Epithelial cell of prostate (primary cell): Measurements from ENCODE around the gene UGT3A2.
A peak's percentile ranks its signal among the peaks of the same experiment; 100 is the strongest.

Experiments
- DNase-seq: peaks from one replicate; pipeline ENCODE4 v3.0.0-alpha.2; 2011; ENCODE audit warnings: low read depth, low spot score
- H3K27ac ChIP-seq: fragments of 450-650 bp; 2 replicates; pipeline ENCODE4 v1.5.1; 2017; ENCODE audit warnings: mild to moderate bottlenecking

The UGT3A2 gene, protein sequence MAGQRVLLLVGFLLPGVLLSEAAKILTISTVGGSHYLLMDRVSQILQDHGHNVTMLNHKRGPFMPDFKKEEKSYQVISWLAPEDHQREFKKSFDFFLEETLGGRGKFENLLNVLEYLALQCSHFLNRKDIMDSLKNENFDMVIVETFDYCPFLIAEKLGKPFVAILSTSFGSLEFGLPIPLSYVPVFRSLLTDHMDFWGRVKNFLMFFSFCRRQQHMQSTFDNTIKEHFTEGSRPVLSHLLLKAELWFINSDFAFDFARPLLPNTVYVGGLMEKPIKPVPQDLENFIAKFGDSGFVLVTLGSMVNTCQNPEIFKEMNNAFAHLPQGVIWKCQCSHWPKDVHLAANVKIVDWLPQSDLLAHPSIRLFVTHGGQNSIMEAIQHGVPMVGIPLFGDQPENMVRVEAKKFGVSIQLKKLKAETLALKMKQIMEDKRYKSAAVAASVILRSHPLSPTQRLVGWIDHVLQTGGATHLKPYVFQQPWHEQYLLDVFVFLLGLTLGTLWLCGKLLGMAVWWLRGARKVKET

DNA sequence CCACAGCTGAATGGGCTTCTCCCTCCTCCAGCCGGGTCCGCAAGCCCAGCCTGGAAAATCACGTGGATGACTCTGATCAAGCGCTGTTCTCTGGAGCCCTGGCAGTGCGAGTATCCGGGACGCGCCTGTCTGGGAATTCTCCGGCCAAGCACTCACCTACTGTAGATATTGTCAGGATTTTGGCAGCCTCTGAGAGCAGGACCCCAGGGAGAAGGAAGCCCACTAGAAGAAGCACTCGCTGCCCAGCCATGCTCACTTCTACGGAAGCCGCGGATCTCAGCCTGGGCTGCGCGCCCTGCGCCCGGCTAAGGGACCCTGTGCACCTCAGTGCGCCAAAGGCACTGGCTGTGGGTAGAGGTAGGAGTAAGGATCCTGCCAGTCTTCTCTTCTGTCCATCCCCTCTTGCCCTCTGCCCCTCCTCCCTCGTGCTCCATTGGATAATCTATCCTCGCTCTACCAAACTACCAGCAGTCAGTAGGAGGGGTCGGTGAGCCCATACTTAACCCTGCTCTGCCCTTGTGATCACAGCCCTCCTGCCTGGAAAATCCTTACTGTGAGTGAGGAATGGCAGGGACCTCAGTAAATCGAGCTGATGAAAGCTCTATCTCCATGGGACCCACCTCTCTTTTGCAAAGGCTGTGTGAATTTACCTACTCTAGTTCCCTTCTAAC, at the start of gene UGT3A2:
Gene UGT3A2, minus strand, starts transcription at position 343 of the 671 bp plus-strand sequence. Its CDS starts 93 bp downstream, at position 250.
- H3K27ac ChIP-seq = no peak within 1 kb of the TSS
- no peak for DNase-seq

- H3K27ac ChIP-seq = no peak overlapping the region
- no peak for DNase-seq
Measured at GRCh38 chr5:36111238-36111637, 44.6 kb upstream of the UGT3A2 start.

GRCh38 chr5:36108758-36109460, 42.2 kb upstream of the UGT3A2 start:
- no peak for DNase-seq
- no peak overlapping the region for H3K27ac ChIP-seq

DNA sequence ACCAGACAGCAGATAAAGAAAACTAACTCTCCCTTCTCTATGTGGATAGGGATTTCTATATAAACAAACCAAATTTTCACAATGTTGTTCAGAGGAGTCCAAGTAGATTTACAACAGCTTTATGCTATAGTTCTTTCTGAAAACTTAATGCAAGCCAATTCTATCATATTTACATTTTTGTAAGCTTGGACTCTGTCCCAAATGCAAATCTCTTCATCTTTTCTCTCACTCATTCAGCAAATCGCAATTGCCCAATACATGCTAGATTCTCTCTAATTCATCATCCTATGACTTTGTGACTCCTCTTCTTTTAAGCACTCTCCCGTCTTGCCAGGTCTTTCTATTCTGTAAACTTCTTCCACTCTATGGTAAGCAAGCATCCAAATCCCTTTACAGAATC, 39.1 kb upstream of the UGT3A2 start:
- DNase-seq = no peak

DNA sequence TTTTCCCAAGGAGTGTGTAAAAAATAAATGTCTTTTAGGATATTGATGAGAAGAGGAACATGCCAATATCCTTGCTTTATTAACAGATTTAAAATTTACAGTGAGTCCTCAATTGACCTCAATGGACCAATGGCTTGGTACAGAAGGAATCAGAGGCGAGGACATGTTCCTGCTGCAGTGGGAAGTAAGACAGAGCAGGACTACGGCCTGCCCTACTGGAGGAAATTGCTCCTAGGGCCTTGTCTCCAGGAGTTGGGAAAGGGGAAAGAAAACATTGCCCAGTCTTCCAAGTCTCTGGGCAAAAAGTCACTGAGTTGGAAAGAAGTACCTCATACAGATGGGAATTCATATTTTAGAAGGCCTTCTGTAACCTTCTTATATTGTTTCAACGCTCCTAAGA, 33.1 kb upstream of the UGT3A2 start:
- DNase-seq = no peak
- no peak overlapping the region for H3K27ac ChIP-seq

More for the DNA sequence above, 39.1 kb upstream of the UGT3A2 start:
- H3K27ac ChIP-seq = no peak overlapping the region

DNA sequence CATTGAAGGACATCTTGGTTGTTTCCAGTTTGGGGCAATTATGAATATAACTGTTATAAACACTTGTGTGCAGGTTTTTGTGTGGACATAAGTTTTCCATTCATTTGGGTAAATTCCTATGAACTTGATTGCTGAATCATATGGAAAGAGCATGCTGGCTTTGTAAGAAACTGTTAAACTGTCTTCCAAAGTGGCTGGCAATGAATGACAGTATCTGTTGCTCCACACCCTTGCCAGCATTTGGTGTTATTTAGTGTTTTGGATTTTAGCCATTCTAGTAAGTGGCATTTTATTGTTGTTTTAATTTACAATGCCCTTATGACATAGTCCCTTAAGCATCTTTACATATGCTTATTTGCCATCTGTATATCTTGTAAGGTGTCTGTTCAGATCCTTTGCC, 29.8 kb upstream of the UGT3A2 start:
- DNase-seq = no peak
- no peak overlapping the region for H3K27ac ChIP-seq

- no peak overlapping the region for H3K27ac ChIP-seq
- DNase-seq = peak; percentile 5
Measured at GRCh38 chr5:36089989-36090388, 23.3 kb upstream of the UGT3A2 start.

- H3K27ac ChIP-seq = no peak overlapping the region
- no peak for DNase-seq
Measured at GRCh38 chr5:36079200-36079781, 12.6 kb upstream of the UGT3A2 start.

DNA sequence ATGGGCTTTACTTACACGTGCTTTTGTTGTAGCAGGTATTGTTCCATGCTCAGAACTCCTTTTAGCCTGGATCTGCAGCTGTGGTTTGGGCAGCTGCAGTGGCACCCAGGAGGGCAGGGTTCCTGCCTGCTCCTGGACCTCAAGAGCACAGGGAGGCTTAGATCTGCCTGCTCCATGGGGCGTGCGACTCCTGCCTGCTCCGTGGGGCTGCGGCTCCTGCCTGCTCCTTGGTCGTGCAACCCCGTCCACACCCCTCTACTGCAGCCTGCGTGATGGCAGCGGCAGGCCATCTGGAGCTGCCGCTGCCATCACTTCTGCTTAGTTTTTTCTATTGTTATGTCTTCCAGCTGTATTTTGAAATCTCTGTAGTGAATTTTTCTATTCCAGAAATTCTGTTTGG, 11.7 kb upstream of the UGT3A2 start:
- H3K27ac ChIP-seq = no peak overlapping the region
- DNase-seq = no peak

DNA sequence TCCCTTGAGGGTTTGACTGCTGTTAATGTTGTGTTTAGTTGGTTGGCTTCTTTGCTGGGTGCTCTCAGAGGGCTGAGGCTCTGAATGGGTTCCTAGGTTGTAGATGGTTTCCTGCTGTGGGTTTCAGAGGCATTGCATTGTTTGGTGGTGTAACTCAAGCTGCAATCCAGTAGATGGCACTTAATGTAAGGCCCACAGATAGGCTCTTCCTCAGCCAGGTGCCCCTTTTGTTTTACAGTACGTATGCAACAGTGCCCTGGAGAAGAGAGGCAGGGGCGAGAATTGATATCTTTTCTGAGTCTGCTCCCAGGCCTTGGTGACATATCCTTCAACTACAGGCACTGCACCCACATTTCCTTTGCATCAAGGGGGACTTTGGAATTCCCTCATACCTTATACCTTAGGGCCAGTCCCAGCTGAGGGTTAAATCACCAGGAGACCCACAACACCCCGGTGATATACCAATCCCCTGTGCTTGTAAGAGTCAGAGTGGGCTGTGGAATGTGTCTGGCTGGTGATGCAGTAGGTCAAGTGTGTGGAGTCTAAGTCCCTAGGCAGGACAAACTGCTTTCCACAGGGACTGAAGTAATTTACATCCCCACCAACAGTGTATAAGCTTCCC, 7.0 kb upstream of the UGT3A2 start:
- no peak overlapping the region for H3K27ac ChIP-seq
- DNase-seq = no peak

DNA sequence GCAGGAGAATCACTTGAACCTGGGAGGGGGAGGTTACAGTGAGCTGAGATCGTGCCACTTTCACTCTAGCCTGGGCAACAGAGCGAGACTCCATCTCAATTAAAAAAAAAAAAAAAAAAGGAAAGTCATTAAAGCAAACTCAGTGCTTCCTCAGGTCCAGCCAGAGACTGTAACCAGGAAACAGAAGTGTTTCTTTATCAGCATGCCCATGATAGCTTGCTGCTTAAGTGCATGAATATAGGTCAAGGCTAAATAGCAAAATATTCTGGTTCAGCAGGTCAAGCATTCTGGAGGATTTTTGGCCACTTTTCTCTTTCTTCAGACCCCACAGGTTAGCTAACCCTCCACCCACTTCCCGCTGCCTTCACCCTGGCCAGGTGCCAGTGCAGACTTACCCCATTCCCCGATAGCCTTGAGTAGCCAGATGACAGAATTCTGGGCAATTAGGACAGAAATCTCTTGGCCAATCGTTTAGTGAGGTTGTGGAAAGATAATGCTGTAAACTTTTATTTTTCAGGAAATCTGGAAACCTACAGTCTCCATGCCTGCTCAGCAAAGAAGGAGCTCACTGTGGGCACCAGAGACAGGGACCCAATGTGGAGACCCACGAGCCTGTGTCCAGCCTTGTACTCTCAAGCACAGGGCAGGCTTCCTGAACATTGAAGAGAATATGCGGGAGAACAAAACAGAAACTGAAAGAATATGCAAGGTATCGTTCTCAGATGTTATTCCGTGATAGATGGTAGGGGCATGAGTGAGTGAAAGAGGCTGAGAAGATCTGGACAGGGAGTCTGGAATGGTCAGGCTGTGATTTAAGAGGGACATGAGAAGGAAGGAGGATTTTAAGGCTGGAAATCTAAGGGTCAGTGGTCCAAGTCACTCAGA, 4.2 kb upstream of the UGT3A2 start:
- H3K27ac ChIP-seq = no peak overlapping the region
- DNase-seq = no peak

DNA sequence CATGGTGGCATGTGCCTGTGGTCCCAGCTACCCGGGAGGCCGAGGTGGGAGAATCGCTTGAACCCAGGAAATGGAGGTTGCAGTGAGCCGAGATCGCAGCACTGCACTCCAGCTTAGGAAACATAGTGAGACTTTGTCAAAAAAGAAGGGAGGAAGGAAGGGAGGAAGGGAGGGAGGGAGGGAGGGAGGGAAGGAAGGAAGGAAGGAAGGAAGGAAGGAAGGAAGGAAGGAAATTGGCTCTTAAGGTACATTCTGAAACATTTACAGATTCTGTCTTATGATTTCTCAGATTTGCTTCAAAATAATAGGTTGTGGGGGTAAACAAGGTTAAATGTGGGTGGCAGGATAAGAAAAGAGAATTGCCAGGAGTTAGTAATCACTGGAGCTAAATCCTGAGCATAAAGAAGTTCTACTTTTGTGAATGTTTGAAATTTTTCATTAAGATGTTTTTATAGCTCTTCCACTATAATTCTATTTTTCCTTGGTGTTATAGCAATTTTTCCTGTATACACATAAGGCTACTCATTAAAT, 2.1 kb upstream of the UGT3A2 start:
- DNase-seq = no peak
- no peak overlapping the region for H3K27ac ChIP-seq

DNA sequence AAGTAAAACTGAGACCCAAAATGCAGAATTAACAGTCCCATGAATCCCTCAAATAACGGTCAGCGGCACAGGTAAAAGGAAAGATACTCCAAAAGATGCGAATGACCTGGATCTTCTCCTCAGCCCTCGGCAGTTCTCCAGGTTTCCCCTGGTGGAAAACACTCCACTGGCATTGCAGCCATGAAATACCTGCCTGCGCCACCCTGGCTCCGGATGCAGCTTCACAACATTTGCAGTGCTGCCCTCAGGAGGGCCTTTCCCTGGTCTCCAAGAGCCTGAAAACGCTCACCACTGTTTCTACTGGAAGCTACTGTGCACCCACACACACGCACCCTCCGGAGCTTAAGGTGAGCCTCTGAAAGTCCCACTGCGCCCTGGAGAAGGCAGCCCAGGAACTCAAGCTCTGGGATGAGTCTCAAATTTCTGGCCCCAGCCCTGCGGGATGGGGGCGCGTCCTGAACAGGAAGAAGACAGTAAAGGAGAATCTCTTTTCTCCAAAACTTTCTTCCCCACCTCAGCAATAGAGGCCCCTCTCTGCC, 612 bp downstream of the UGT3A2 start:
- no peak for DNase-seq
- no peak overlapping the region for H3K27ac ChIP-seq

- peak overlapping the region; percentile 49 for H3K27ac ChIP-seq
- DNase-seq = no peak
Measured at GRCh38 chr5:36060420-36060887, 6.2 kb downstream of the UGT3A2 start.

DNA sequence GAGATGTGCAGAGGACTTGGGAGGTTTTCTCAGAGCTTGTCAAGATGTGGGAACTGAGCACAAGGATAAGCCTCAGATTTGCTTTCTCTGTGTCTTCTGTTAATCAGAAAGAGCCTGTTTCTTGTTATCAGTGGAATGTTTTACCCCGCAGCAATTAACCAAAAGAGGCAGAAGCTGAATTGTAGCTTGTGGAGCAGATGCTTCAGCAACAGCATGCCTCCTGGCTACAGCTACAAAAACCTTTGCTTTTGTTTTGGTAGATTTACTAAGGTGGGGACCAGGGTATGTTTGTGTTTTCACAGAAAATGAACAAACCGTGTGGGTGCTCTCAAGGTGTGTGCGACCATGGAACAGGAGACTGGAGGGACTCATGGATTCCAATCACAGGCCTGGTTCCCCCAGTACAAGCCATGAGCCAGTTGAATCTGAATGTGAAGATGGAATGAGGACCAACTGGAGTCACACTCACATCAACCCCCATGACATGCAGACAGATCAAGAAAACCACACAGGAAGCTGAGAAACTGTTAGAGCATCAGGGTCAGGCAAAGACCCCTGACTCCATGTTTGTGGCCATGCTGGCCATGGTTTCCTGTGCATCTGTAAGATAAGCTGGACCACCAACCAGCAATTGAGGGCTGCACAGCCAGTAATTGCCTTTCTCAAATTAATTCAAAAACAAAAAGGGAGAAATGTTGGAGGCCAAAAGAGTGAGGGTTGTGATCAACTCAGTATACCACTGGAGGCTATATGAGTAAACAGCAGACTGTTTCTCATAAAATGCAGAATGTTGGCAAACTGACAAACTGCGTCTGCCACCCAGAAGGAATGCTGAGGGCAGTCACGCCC, 6.9 kb downstream of the UGT3A2 start:
- DNase-seq = peak; percentile 31
- H3K27ac ChIP-seq = peak overlapping the region; percentile 49

DNA sequence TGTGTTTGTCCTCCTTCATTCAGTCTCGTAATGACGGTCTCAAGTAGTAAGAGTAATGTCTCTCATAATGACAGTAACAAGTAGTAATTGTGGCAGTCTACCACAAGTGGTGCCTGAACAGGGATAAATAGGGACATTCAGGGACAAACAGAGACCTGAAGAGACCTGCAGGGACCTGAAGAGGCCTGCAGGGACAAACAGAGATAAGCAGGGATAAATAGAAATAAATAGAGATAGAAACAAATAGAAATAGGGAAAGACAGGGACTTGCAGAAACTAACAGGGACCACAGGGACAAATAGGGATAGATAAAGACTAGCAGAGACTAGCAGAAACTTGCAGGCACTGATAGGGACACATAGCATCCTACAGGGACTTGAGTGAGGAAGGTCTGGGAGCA, 7.9 kb downstream of the UGT3A2 start:
- H3K27ac ChIP-seq = no peak overlapping the region
- DNase-seq = no peak

GRCh38 chr5:36057386-36057785, 9.3 kb downstream of the UGT3A2 start:
- no peak for DNase-seq

DNA sequence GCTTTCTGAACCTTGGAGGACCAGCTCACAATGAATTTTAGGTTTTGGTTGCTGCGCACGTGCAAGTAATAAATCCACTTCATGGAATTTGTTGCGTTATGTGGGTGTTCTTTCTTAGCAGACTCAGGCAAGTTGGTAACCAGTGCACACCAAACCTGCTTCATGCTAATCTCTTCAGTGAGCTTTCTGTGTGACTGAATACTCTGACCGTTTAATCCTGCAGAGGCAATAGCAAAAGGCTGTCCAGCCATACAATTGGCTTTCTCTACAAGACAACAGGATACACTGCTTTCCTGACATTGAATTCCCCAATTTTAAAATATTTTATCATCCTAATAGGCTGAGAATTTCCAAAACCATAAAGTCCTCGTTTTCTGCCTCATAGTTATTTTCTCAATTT, 10.3 kb downstream of the UGT3A2 start:
- no peak overlapping the region for H3K27ac ChIP-seq
- no peak for DNase-seq

More at GRCh38 chr5:36057386-36057785, 9.3 kb downstream of the UGT3A2 start:
- no peak overlapping the region for H3K27ac ChIP-seq
